PC-9 (cell line): Measurements from ENCODE around the gene GPX4. TPM values are rescaled to one million over a fixed set of nuclear protein-coding genes. Genes with fewer than 3 reads are reported as not detected.
A peak's percentile ranks its signal among the peaks of the same experiment; 100 is the strongest.

ENCODE experiments used
- BruUV-seq: library from RNA; stranded (reverse); fragments of 400-500 nt; replicated peaks from 2 replicates; lab custom pipeline; 2021; lab: Mats Ljungman, UMichigan
- CTCF ChIA-PET: fragments of 300-600 bp; sonication (Branson Sonifier 250); formaldehyde crosslinking; loops from one replicate; lab custom pipeline; 2022; ENCODE audit warnings: antibody characterized with exemption; lab: Charles Lee
- POLR2A ChIA-PET: fragments of 300-600 bp; sonication (Branson Sonifier 250); formaldehyde crosslinking; loops from one replicate; lab custom pipeline; 2022; ENCODE audit warnings: antibody characterized with exemption; ENCODE audit not compliant: unreplicated experiment; lab: Charles Lee
- DNase-seq, 2 experiments: peaks; one replicate each; pipeline versions ENCODE4 v3.0.0 to v3.0.0-alpha.2; 2015 to 2022; ENCODE audit warnings: mixed read lengths in 1 of 2
- H2AFZ ChIP-seq: fragments of 200-600 bp; sonication (generic); 2 replicates; pipeline ENCODE4 v1.8.1; 2017; ENCODE audit warnings: antibody characterized with exemption
- H3F3A ChIP-seq: fragments of 200-600 bp; sonication (generic); 2 replicates; pipeline ENCODE4 v1.8.1; 2017; ENCODE audit warnings: antibody characterized with exemption, mild to moderate bottlenecking, low read depth; ENCODE audit not compliant: insufficient read depth
- H3K27ac ChIP-seq: fragments of 200-600 bp; sonication (generic); 2 replicates; pipeline ENCODE4 v1.6.1; 2016; ENCODE audit warnings: mixed run types
- H3K27me3 ChIP-seq: fragments of 200-600 bp; sonication (generic); 2 replicates; pipeline ENCODE4 v1.6.1; 2016; ENCODE audit warnings: low read depth, mixed run types; ENCODE audit not compliant: insufficient read depth
- H3K36me3 ChIP-seq: fragments of 200-600 bp; sonication (generic); 2 replicates; pipeline ENCODE4 v1.6.1; 2016; ENCODE audit warnings: low read depth, mixed run types
- H3K4me1 ChIP-seq: fragments of 200-600 bp; sonication (generic); replicated peaks from 2 replicates; pipeline ENCODE4 v1.6.1; 2016; ENCODE audit warnings: mixed run types; ENCODE audit not compliant: insufficient read depth
- H3K4me2 ChIP-seq: fragments of 200-600 bp; sonication (generic); 2 replicates; pipeline ENCODE4 v1.6.1; 2017; ENCODE audit warnings: mixed run types
- H3K4me3 ChIP-seq: fragments of 200-600 bp; sonication (generic); 2 replicates; pipeline ENCODE4 v1.6.1; 2016; ENCODE audit warnings: mixed run types
- H3K79me2 ChIP-seq: fragments of 200-600 bp; sonication (generic); 2 replicates; pipeline ENCODE4 v1.6.1; 2017; ENCODE audit warnings: low read depth, mixed run types
- H3K9me2 ChIP-seq: fragments of 200-600 bp; sonication (generic); 2 replicates; pipeline ENCODE4 v1.8.1; 2017; ENCODE audit warnings: mild to moderate bottlenecking; ENCODE audit not compliant: insufficient read depth
- H3K9me3 ChIP-seq: fragments of 200-600 bp; sonication (generic); 2 replicates; pipeline ENCODE4 v1.8.1; 2016; ENCODE audit warnings: low read depth; ENCODE audit not compliant: insufficient read depth
- H4K20me1 ChIP-seq: fragments of 200-600 bp; sonication (generic); 2 replicates; pipeline ENCODE4 v1.8.1; 2017; ENCODE audit not compliant: insufficient read depth
- EZH2 ChIP-seq: fragments of 200-600 bp; sonication (generic); IDR thresholded peaks from 2 replicates; pipeline ENCODE4 v1.8.0; 2017; ENCODE audit warnings: antibody characterized with exemption, low read depth
- intact Hi-C: fragments of 100-400 bp; cut with micrococcal nuclease; formaldehyde crosslinking; loops from one replicate; pipeline ENCODE4 v1.10.0; 2022; ENCODE audit not compliant: unreplicated experiment
- total RNA-seq: library from RNA; stranded (reverse); gene quantifications from 2 replicates; pipeline ENCODE4 v1.2.3, GENCODE V29; 2021
- TF ChIP-seq, protein P1 (sequence below): fragments of 200-600 bp; sonication (generic); conservative IDR thresholded peaks from 2 replicates; pipeline ENCODE4 v1.6.1; 2017; ENCODE audit warnings: mixed run types, antibody characterized with exemption, mild to moderate bottlenecking, moderate library complexity

GPX4 gene
- total RNA-seq, 1 experiment from 2014 or later = 465 TPM

DNA sequence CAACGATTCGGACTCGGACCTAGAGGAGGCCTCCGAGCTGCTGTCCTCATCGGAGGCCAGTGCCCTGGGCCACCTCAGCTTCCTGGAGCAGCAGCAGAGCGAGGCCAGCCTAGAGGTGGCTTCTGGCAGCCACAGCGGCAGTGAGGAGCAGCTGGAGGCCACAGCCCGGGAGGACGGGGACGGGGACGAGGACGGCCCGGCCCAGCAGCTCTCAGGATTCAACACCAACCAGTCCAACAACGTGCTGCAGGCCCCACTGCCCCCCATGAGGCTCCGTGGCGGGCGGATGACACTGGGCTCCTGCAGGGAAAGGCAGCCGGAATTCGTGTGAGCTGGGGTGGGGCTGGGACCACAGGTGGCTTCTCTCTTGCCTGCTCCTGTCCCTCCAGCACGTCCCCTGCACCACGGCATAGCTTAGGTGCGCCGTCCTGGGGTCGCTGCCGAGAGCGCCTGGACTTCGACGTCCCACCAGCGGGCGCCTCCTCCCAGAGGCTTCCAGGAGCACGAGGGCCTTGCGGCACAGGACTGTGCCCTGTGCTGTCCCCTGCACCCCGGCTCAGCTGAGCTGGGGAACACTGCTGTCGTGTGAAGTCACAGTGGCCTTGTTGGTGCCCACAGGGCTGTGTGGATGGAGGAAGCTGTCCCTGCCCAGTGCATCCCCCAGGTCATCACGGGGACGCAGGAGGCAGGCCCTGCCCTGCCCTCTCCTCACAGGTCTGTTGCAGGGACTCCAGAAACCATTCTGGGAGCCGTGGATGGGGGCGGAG is 17.9 kb upstream of the GPX4 start:
- Histone ChIP-seq H3K9me3 (no peaks in the 10 kb centered on the region), H3K36me3 (0 out of 2 replicates have a peak, but pooled peaks cover 3% of the 10 kb centered on the region), H3F3A (peaks cover 7% of the 10 kb centered on the region; the same call in 1 of the 2 replicates), H3K4me1 (no peaks in the 10 kb centered on the region), H3K27ac (no peak overlapping the region), H4K20me1 (no peaks in the 10 kb centered on the region), H3K4me2 (no peak overlapping the region), H3K9me2 (no peaks in the 10 kb centered on the region), H3K79me2 (no peaks in the 10 kb centered on the region), H3K27me3 (no peaks in the 10 kb centered on the region), H2AFZ (no peak overlapping the region), H3K4me3 (no peak overlapping the region)
- TF ChIP-seq, protein P1, sequence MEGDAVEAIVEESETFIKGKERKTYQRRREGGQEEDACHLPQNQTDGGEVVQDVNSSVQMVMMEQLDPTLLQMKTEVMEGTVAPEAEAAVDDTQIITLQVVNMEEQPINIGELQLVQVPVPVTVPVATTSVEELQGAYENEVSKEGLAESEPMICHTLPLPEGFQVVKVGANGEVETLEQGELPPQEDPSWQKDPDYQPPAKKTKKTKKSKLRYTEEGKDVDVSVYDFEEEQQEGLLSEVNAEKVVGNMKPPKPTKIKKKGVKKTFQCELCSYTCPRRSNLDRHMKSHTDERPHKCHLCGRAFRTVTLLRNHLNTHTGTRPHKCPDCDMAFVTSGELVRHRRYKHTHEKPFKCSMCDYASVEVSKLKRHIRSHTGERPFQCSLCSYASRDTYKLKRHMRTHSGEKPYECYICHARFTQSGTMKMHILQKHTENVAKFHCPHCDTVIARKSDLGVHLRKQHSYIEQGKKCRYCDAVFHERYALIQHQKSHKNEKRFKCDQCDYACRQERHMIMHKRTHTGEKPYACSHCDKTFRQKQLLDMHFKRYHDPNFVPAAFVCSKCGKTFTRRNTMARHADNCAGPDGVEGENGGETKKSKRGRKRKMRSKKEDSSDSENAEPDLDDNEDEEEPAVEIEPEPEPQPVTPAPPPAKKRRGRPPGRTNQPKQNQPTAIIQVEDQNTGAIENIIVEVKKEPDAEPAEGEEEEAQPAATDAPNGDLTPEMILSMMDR = no peak
- TF ChIP-seq EZH2 = no peak
- POLR2A ChIA-PET = no interaction called here
- intact Hi-C loops = no loop called here
- no TSS peak for BruUV-seq
- CTCF ChIA-PET = no interaction called here
- DNase-seq = no peak

- no peaks in the 10 kb centered on the region for H3K9me2 ChIP-seq
- H3K27me3 ChIP-seq = no peaks in the 10 kb centered on the region
- H4K20me1 ChIP-seq = no peaks in the 10 kb centered on the region
- ChIA-PET POLR2A (interaction anchor here (0.7 kb wide), 1 partner anchor 334 kb away, joined by 3 read pairs; no protein-coding TSS in a partner anchor), CTCF (no interaction called here)
- H3F3A ChIP-seq = peaks cover 4% of the 10 kb centered on the region; the same call in 1 of the 2 replicates
- TF ChIP-seq, protein P1 = no peak
- no peak for TF ChIP-seq EZH2
- no peak overlapping the region for H3K4me3 ChIP-seq
- BruUV-seq = TSS peak; percentile 19
- intact Hi-C loops = no loop called here
- no peak for DNase-seq
- H3K4me1 ChIP-seq = no peaks in the 10 kb centered on the region
- H3K36me3 ChIP-seq = 0 out of 2 replicates have a peak, but pooled peaks cover 3% of the 10 kb centered on the region
- H3K79me2 ChIP-seq = no peaks in the 10 kb centered on the region
- H3K4me2 ChIP-seq = no peak overlapping the region
- no peak overlapping the region for H2AFZ ChIP-seq
- H3K9me3 ChIP-seq = no peaks in the 10 kb centered on the region
- H3K27ac ChIP-seq = no peak overlapping the region
These were observed 17.2 kb upstream of the GPX4 start for GRCh38 chr19:1086613-1087012.

DNA sequence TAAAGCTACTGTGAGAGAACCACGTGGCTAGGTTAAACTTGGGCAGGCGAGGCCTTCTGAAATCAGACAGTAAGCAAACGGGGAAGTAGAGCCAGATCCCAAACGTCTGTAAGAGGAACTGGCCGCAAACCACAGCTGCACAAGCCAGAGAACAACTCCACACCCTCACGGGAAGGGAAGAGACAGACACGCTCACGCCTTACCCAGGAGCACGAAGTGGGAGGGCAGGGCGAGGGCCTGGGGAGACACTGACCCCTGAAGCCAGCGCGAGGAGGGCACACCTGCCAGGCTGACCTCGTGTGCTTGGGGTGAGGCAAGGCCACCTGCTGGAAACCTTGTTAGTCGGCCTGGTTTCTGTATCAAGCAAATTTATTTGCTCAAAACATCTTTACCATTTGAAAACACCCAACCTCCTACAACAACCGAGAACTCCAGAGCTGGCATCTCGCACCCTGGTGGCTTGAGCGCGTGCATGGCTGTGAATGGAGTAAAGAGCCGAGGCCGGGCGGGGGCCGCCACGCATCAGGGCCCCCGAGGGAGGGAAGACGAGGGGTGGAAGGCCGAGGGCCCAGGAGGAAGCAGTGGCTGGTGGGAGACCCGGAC is 15.9 kb upstream of the GPX4 start:
- TF ChIP-seq, protein P1 = no peak
- no peak for TF ChIP-seq EZH2
- no peak for DNase-seq
- H3K4me1 ChIP-seq = no peaks in the 10 kb centered on the region
- H3K27me3 ChIP-seq = no peaks in the 10 kb centered on the region
- ChIA-PET POLR2A (no interaction called here), CTCF (no interaction called here)
- H3F3A ChIP-seq = peaks cover 3% of the 10 kb centered on the region; the same call in 1 of the 2 replicates
- no peak overlapping the region for H3K4me2 ChIP-seq
- no peak overlapping the region for H2AFZ ChIP-seq
- peaks cover 3% of the 10 kb centered on the region; the same call in 1 of the 2 replicates for H3K36me3 ChIP-seq
- H3K4me3 ChIP-seq = no peak overlapping the region
- no peaks in the 10 kb centered on the region for H3K9me2 ChIP-seq
- BruUV-seq = no TSS peak
- H3K9me3 ChIP-seq = no peaks in the 10 kb centered on the region
- H3K79me2 ChIP-seq = peaks cover 10% of the 10 kb centered on the region
- no peak overlapping the region for H3K27ac ChIP-seq
- H4K20me1 ChIP-seq = peaks cover 2% of the 10 kb centered on the region; the same call in 1 of the 2 replicates
- intact Hi-C loops = no loop called here
